Sigmoid colon (tissue), 4 donors: Measurements from ENCODE around the gene COL1A2.

ENCODE experiments used
- CTCF ChIP-seq, 4 experiments: fragments of 450-650 bp in 3 of 4; fragments of 200-600 bp in 1 of 4; IDR thresholded peaks; one replicate each; pipeline ENCODE4 v1.5.1; 2016 to 2019; ENCODE audit warnings: antibody characterized with exemption in 4 of 4, mild to moderate bottlenecking in 3 of 4, moderate library complexity in 2 of 4
- EP300 ChIP-seq, 4 donors: sonication (generic); formaldehyde crosslinking; IDR thresholded peaks; one replicate each; pipeline ENCODE4 v1.6.1; 2017; ENCODE audit warnings: antibody characterized with exemption in 4 of 4
- POLR2A ChIP-seq, 2 donors: fragments of 450-650 bp; IDR thresholded peaks; one replicate each; pipeline ENCODE4 v1.6.1; 2016; ENCODE audit warnings: antibody characterized with exemption in 2 of 2, mild to moderate bottlenecking in 2 of 2, moderate library complexity in 2 of 2
- POLR2AphosphoS5 ChIP-seq, 4 donors: sonication (generic); formaldehyde crosslinking; IDR thresholded peaks; one replicate each; pipeline ENCODE4 v1.6.1; 2017; ENCODE audit warnings: antibody characterized with exemption in 4 of 4

GRCh38 chr7:94345907-94346306 lies 48.8 kb upstream of the COL1A2 start:
- TF ChIP-seq POLR2A (IDR thresholded peaks at IDR 0.05) (no peak), EP300 (IDR thresholded peaks at IDR 0.05) (no peak), CTCF (IDR thresholded peaks at IDR 0.05) (no peak), POLR2AphosphoS5 (IDR thresholded peaks at IDR 0.05) (no peak)
